HL-60/S4 treated with retinoic acid at 250 ng/mL for 4 days and 3 days (cell line): ENCODE data around the gene NOA1.
"Not testable (repeated sequence)": the region's sequence is repeated elsewhere in the genome, so short reads cannot be mapped to it uniquely, and the experiment has no call there.

Source experiments
- in situ Hi-C: fragments of 300-500 bp; cut with MboI; formaldehyde crosslinking; loops from 2 replicates; pipeline ENCODE4 v1.7.0; 2022; ENCODE audit warnings: low sequenced_read_pairs

Gene NOA1

GRCh38 chr4:56959100-56959499, 18.3 kb downstream of the NOA1 start:
- in situ Hi-C loops: no loop called here

GRCh38 chr4:56958111-56958517, 19.3 kb downstream of the NOA1 start:
- in situ Hi-C loops: no loop called here

GRCh38 chr4:56953680-56954520, 23.5 kb downstream of the NOA1 start:
- in situ Hi-C loops: no loop called here

- in situ Hi-C loops: no loop called here
Measured at GRCh38 chr4:56941403-56941802, 36.0 kb downstream of the NOA1 start.

GRCh38 chr4:56940971-56941370, 36.4 kb downstream of the NOA1 start:
- in situ Hi-C loops: no loop called here

- in situ Hi-C loops: no loop called here
Measured at GRCh38 chr4:56940403-56940802, 37.0 kb downstream of the NOA1 start.

- in situ Hi-C loops: not testable (repeated sequence)
Measured at GRCh38 chr4:56939826-56940225, 37.6 kb downstream of the NOA1 start.

- in situ Hi-C loops: no loop called here
Measured at GRCh38 chr4:56937262-56937661, 40.1 kb downstream of the NOA1 start.

GRCh38 chr4:56931924-56932323, 45.5 kb downstream of the NOA1 start:
- in situ Hi-C loops: no loop called here

- in situ Hi-C loops: no loop called here
Measured at GRCh38 chr4:56930638-56931037, 46.8 kb downstream of the NOA1 start.

GRCh38 chr4:56927196-56927595, 50.2 kb downstream of the NOA1 start:
- in situ Hi-C loops: no loop called here

GRCh38 chr4:56914977-56915376, 62.4 kb downstream of the NOA1 start:
- in situ Hi-C loops: not testable (repeated sequence)

- in situ Hi-C loops: no loop called here
Measured at GRCh38 chr4:56914336-56914735, 63.1 kb downstream of the NOA1 start.
